ENCODE data around the gene GMDS.
"Not testable (repeated sequence)": the region's sequence is repeated elsewhere in the genome, so short reads cannot be mapped to it uniquely, and the experiment has no call there.

Gene GMDS

GRCh38 chr6:1686117-1687098 is 559.0 kb downstream of the GMDS start:
- DNase-seq (ENCODE audit: low read depth in 2 of 2): no peak

- no peak for DNase-seq (ENCODE audit: low read depth in 2 of 2)
Observed at GRCh38 chr6:1679688-1680068, 565.7 kb downstream of the GMDS start.

GRCh38 chr6:1679031-1679687 is 566.2 kb downstream of the GMDS start:
- DNase-seq (ENCODE audit: low read depth in 2 of 2): no peak

- no peak for DNase-seq (ENCODE audit: low read depth in 2 of 2)
Observed at GRCh38 chr6:1678201-1678600, 567.2 kb downstream of the GMDS start.

GRCh38 chr6:1672379-1672778 is 573.0 kb downstream of the GMDS start:
- no peak for DNase-seq (ENCODE audit: low read depth in 2 of 2)

GRCh38 chr6:1670711-1671462 is 574.5 kb downstream of the GMDS start:
- no peak for DNase-seq (ENCODE audit: low read depth in 2 of 2)

DNA sequence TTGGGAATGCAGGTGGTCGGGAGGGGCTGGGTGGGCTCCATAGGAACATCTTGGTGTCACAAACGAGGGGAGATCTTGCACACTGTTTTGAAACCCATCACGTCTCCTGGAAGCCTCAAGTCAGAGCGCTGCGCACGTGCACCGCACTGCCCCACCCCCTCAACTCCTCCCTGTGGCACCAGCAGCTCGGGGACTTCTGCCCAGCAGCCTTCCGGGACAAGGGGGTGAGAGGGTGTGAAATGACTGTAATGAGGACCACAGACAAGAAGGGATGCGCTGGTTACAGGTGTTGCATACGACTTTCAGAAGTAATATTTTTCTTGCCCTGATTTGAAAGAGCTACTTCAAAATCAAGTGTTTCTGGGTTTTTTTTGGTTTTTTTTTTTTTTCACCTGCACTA is 575.4 kb downstream of the GMDS start:
- no peak for DNase-seq (ENCODE audit: low read depth in 2 of 2)

GRCh38 chr6:1668456-1668855 is 576.9 kb downstream of the GMDS start:
- not testable (repeated sequence) for DNase-seq (ENCODE audit: low read depth in 2 of 2)

DNA sequence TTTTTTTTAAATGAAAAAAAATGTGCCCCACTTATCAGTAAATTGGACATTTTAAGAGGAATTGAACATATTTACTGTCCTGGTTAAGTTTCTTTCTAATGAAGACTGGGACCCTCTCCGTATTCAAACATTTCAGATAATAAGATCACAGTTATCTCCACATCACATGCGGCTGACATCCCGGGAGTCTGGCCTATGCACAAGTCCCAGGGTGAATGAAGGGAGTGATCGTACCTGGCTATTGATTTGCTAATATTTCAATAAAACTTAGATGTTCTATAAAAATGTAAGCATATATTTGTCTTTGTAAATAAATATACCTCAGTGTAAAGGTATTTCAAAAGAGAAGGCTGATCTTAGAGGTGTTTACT is 577.6 kb downstream of the GMDS start:
- no peak for DNase-seq (ENCODE audit: low read depth in 2 of 2)

GRCh38 chr6:1667012-1667804 is 578.2 kb downstream of the GMDS start:
- DNase-seq (ENCODE audit: low read depth in 2 of 2): no peak

DNA sequence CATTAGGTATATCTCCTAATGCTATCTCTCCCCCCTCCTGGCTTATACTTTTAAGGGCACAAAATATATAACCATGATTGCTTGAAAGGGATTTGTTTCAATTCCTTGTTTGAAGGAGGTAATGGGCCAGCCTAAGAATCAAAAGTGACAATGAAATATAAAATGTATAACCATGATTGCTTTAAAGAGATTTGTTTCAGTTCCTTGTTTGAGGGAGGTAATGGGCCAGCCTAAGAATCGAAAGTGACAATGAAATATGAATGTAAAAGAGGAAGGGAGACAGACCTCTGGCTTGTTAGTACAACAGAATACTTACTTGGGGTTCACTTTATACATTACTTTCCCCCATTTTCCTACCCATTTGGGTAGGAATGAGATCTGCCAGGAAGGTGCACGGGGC is 580.2 kb downstream of the GMDS start:
- no peak for DNase-seq (ENCODE audit: low read depth in 2 of 2)

DNA sequence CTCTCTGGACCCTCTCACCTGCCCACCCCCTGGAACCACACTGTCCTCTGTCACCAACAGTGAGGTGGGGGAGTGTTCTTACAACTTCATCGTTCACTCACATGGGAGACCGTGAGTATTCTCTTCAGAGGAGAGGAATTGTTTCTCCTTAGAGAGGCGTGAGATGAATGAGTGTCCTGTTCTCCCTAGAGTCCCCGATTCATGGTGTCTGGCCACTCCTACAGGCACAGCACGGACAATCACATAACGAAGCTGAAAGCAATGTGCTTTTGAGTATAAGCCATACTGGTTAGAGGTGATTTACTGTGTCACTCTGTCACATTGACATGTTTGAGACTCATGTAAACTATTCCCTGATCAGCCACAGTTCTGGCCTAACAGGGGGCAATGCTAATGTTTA is 581.1 kb downstream of the GMDS start:
- no peak for DNase-seq (ENCODE audit: low read depth in 2 of 2)

DNA sequence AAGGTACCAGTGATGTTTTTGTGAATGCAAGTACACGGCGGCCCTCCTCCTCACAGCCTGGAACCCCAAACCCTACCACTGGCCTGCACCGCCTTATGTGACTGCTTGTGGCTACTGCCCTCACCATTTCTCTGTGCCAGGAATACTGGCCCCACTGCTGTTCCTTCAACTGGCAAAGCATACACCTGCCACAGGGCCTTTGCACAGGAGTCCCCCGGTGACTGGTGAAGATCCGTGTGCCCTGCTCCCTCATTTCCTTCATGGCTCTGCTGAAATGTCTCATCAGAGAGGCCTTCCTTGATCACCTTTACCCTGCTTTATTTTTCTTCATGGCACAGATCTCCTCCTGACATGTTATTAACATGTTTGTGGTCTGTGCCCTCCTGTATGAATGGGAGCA is 581.9 kb downstream of the GMDS start:
- no peak for DNase-seq (ENCODE audit: low read depth in 2 of 2)

DNA sequence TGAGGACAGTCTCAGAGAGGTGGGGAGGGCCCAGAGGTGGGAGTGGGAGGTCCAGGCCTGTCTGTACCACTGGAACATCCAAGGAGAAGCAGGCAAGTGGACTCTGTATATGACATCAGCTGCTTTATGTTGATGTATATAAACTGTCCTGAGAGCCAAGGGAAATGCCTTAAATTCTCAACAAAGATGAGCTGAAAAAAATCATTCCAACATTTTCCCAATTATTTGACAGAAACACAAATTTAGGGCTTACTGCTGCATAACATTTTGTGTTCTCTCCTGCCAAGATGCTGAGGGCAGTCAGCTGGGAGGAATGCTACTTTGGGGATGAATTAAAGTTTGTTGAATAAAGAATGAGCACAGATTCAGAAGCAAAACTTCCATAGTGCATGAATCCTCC is 582.9 kb downstream of the GMDS start:
- DNase-seq (ENCODE audit: low read depth in 2 of 2): no peak

DNA sequence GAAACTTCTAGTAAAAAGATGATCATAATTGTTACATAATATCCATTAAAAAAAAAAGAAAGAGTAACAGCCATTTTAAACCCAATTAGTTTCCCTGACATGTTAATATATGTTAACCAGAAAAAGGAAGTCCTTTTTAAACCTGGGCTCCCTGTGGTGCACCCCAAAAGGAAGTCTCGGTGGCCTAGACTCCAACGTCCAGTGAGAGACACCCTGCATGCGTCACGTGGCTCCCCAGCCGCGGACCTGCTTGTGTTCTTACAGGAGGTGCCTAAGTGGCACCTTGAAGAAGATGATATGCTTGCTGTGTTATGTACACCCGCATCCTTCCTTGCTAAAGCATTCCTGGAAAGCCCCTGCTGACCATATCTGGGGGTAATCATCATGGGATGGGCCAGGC is 585.6 kb downstream of the GMDS start:
- no peak for DNase-seq (ENCODE audit: low read depth in 2 of 2)

DNA sequence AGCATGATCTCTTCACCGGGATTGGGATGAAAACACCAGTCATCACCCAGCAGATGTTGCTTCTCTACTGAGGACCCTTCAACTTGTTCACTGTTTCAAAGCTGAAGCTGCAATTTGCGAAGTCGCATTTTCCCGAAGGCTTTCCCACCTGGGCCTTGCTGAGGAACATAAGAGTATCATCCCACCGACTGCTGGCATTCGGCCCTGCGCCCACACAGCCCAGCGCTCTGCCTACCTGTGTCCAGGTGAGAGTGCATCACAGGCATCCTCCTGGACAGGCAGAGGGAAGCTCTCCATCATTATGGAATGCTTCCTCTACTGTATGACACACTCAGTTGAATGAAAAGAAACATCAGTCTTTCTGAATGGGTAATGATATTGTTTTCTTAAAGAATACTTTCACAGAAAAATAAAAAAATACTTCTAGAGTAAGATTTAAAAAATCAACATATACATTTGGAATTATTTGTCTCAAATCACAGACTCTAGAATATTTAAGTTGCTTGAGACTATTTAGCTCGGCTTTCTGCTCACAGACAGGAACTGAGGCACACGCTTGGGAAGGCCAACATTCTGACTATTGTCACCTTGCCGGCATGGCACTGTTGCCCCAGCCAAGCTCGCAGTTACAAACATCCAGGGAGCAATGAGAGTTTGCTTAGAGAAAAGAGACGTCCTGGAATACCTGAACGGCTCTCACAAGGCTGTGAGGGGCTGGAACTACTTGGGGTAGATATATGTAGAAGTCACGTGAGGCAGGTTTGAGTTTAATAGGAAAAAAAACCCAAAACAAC is 587.0 kb downstream of the GMDS start:
- DNase-seq (ENCODE audit: low read depth in 2 of 2): no peak

GRCh38 chr6:1657771-1658165 is 587.6 kb downstream of the GMDS start:
- no peak for DNase-seq (ENCODE audit: low read depth in 2 of 2)

DNA sequence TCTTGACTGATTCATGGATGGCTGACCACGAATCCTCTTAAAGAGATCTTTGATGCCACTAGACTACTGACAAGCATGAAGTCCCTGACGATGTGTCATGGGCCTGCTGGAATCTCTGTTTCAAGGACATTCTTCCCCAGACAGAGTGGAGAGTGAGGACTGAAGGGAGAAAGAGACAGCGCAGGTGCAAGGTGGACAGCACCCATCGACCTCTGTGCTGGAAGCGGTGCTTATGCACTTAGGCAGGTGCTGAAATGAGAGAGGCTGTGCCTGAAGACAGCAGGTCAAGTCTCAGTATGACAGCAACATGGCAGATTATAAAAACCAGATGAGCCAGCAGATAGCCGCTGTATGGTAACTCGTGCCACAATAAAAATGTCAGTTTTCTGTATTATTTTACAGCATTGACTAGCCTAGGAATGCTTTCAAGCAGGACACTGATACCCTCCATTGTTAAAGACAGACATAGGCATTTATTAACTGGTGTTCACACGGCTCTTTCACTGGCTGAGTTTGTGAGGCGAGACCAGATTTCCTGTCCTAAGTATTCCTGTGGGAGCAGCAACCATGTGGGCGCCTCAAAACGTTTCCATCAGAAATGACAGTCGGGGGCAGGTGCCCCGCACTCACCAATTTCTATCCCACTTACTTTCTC is 588.2 kb downstream of the GMDS start:
- DNase-seq (ENCODE audit: low read depth in 2 of 2): no peak

DNA sequence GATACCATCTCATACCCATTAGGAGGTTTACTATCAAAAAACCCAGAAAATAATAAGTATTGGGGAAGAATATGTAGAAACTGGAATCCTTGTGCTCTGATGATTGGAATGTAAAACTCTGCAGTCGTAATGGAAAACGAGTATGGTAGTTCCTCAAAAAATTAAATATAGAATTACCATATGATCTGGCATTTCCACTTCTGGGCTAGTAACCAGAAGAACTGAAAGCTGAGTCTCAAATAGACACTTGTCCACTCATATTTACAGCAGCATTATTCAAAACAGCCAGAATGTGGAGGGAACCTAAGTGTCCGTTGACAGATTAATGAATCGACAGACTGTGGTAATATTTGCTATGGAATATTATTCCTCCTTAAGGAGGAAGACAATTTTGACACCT is 591.4 kb downstream of the GMDS start:
- no peak for DNase-seq (ENCODE audit: low read depth in 2 of 2)

- DNase-seq (ENCODE audit: low read depth in 2 of 2): no peak
Observed at GRCh38 chr6:1652842-1653241, 592.6 kb downstream of the GMDS start.

Measured in stimulated activated CD8-positive, alpha-beta memory T cell treated with anti-CD3 and anti-CD28 coated beads, Interleukin-15, amount 100 ng/mL, for 48 hours (primary cell).